ENCODE results near the gene KDM4E. TPM values are rescaled to one million over a fixed set of nuclear protein-coding genes. Genes with fewer than 3 reads are reported as not detected.

The KDM4E gene
- total RNA-seq, 1 donor from 2014 or later, result not detected

- DNase-seq (ENCODE audit: missing footprints), result no peak
- intact Hi-C loops (cut with DNase I), result loop anchor here (10.0 kb wide), 1 partner anchor 258 kb away; no protein-coding TSS in a partner anchor
- no peak for ATAC-seq
Observed at GRCh38 chr11:95076981-95077380, 51.9 kb downstream of the KDM4E start.

Other genes with a start within 250 kb of the KDM4E start
- 79.1 TPM for gene CWC15, start 51.7 kb upstream of the KDM4E start, total RNA-seq
- 0.54 TPM for gene KDM4D, start 51.5 kb upstream of the KDM4E start, total RNA-seq
- gene KDM4F, start 24.2 kb downstream of the KDM4E start, total RNA-seq, result not detected
- gene SRSF8, start 41.7 kb downstream of the KDM4E start, total RNA-seq, result 22.8 TPM
- 11.2 TPM for gene ENDOD1, start 64.6 kb downstream of the KDM4E start, total RNA-seq
- 6.0 TPM for gene SESN3, start 205.9 kb downstream of the KDM4E start, total RNA-seq